Activated naive CD4-positive, alpha-beta T cell treated with anti-CD3 and anti-CD28 coated beads, Interleukin-2, amount 50 U/mL, for 72 hours (primary cell): ENCODE results near the gene DYNLT1. TPM values are rescaled to one million over a fixed set of nuclear protein-coding genes. Genes with fewer than 3 reads are reported as not detected.
"Not testable (repeated sequence)": the region's sequence is repeated elsewhere in the genome, so short reads cannot be mapped to it uniquely, and the experiment has no call there.

Experiments used
- ATAC-seq, 2 donors: fragments of 150-1000 bp; cut with Tn5 transposase; 2 replicates each; pipeline ENCODE4 v1.10.0; 2021; ENCODE audit warnings: mild to moderate bottlenecking in 2 of 2, moderate library complexity in 2 of 2
- DNase-seq, 2 donors: peaks; one replicate each; pipeline ENCODE4 v3.0.0; 2021 to 2022; ENCODE audit warnings: low spot score in 2 of 2
- H3K27ac Mint-ChIP-seq, 2 donors: one replicate each; pipeline ENCODE4 v1.8.0; 2022; ENCODE audit warnings: mild to moderate bottlenecking in 2 of 2, mixed read lengths in 2 of 2
- H3K36me3 Mint-ChIP-seq, 2 donors: one replicate each; pipeline ENCODE4 v1.8.0; 2022; ENCODE audit warnings: mixed read lengths in 2 of 2
- H3K9me3 Mint-ChIP-seq, 2 donors: one replicate each; pipeline ENCODE4 v1.8.0; 2022; ENCODE audit warnings: mixed read lengths in 2 of 2
- total RNA-seq, 2 donors: library from RNA; stranded (reverse); gene quantifications; one replicate each; pipeline ENCODE4 v1.2.3, GENCODE V29; 2022

DYNLT1 gene
- total RNA-seq, 2 donors from 2014 or later = 51.4 to 91.0 TPM

GRCh38 chr6:158651981-158652737 is 7.6 kb upstream of the DYNLT1 start:
- DNase-seq, H3K9me3 Mint-ChIP-seq, ATAC-seq: not testable (repeated sequence)
- Mint-ChIP-seq H3K27ac (peak overlapping the region; percentile 99 to 100), H3K36me3 (peaks cover 47 to 52% of the 10 kb centered on the region in 2 donors)

GRCh38 chr6:158649289-158650143 is 5.0 kb upstream of the DYNLT1 start, which contains the start of gene SYTL3:
Gene SYTL3 (plus strand): TSS chr6:158650054. CDS start chr6:158663269, 13,215 bp downstream.
- Mint-ChIP-seq H3K9me3 (peaks cover 0 to 4% of the 10 kb centered on the region in 2 donors), H3K36me3 (peaks cover 26 to 32% of the 10 kb centered on the region in 2 donors), H3K27ac (peak within 1 kb of the TSS; percentile 96 to 100)
- DNase-seq = peak; percentile 81 to 95
- ATAC-seq = peak; percentile 65 to 71

GRCh38 chr6:158648682-158649131 is 4.2 kb upstream of the DYNLT1 start:
- Mint-ChIP-seq H3K36me3 (peaks cover 22 to 28% of the 10 kb centered on the region in 2 donors), H3K27ac (peak overlapping the region; percentile 96 to 100), H3K9me3 (peaks cover 0 to 4% of the 10 kb centered on the region in 2 donors)
- ATAC-seq = peak; percentile 39 to 46
- no peak for DNase-seq

GRCh38 chr6:158647501-158647900 is 3.0 kb upstream of the DYNLT1 start:
- ATAC-seq (no peak), DNase-seq (no peak)
- peak overlapping the region; percentile 57 to 100 for H3K27ac Mint-ChIP-seq
- peaks cover 0 to 4% of the 10 kb centered on the region in 2 donors for H3K9me3 Mint-ChIP-seq
- peaks cover 29 to 33% of the 10 kb centered on the region in 2 donors for H3K36me3 Mint-ChIP-seq

- Mint-ChIP-seq H3K9me3 (peaks cover 0 to 4% of the 10 kb centered on the region in 2 donors), H3K27ac (peak overlapping the region; percentile 96 to 100), H3K36me3 (peaks cover 31 to 37% of the 10 kb centered on the region in 2 donors)
- ATAC-seq (no peak), DNase-seq (no peak)
Observed at GRCh38 chr6:158646023-158646910, 1.7 kb upstream of the DYNLT1 start.

GRCh38 chr6:158645064-158646022 is 800 bp upstream of the DYNLT1 start:
- peaks cover 0 to 4% of the 10 kb centered on the region in 2 donors for H3K9me3 Mint-ChIP-seq
- no peak for DNase-seq
- H3K36me3 Mint-ChIP-seq = peaks cover 29 to 40% of the 10 kb centered on the region in 2 donors
- H3K27ac Mint-ChIP-seq = peak overlapping the region; percentile 96 to 100
- peak in 1 of 2 donors; percentile 3 for ATAC-seq

- peaks cover 0 to 4% of the 10 kb centered on the region in 2 donors for H3K9me3 Mint-ChIP-seq
- ATAC-seq (no peak), DNase-seq (no peak)
- H3K27ac Mint-ChIP-seq = peak overlapping the region; percentile 98 to 100
- H3K36me3 Mint-ChIP-seq = peaks cover 31 to 50% of the 10 kb centered on the region in 2 donors
Observed at GRCh38 chr6:158643836-158644230, 710 bp downstream of the DYNLT1 start.

GRCh38 chr6:158642097-158642601 is 2.4 kb downstream of the DYNLT1 start:
- ATAC-seq (no peak), DNase-seq (no peak)
- H3K9me3 Mint-ChIP-seq = no peaks in the 10 kb centered on the region
- H3K27ac Mint-ChIP-seq = peak overlapping the region; percentile 74 to 100
- peaks cover 31 to 58% of the 10 kb centered on the region in 2 donors for H3K36me3 Mint-ChIP-seq

GRCh38 chr6:158640519-158640918 is 4.0 kb downstream of the DYNLT1 start:
- DNase-seq = no peak
- Mint-ChIP-seq H3K36me3 (peaks cover 27 to 70% of the 10 kb centered on the region in 2 donors), H3K9me3 (no peaks in the 10 kb centered on the region), H3K27ac (peak overlapping the region; percentile 75 to 92)
- no peak for ATAC-seq

GRCh38 chr6:158639056-158639455 is 5.5 kb downstream of the DYNLT1 start:
- Mint-ChIP-seq H3K36me3 (peaks cover 24 to 70% of the 10 kb centered on the region in 2 donors), H3K27ac (peak overlapping the region; percentile 44 to 85), H3K9me3 (no peaks in the 10 kb centered on the region)
- DNase-seq = no peak
- ATAC-seq = no peak

- peaks cover 19 to 64% of the 10 kb centered on the region in 2 donors for H3K36me3 Mint-ChIP-seq
Observed at GRCh38 chr6:158638324-158638854, 6.2 kb downstream of the DYNLT1 start.

GRCh38 chr6:158636778-158637177 is 7.8 kb downstream of the DYNLT1 start:
- DNase-seq (no peak), ATAC-seq (no peak)
- H3K27ac Mint-ChIP-seq = peak overlapping the region in 1 of 2 donors; percentile 70
- H3K9me3 Mint-ChIP-seq = no peaks in the 10 kb centered on the region
- peaks cover 7 to 49% of the 10 kb centered on the region in 2 donors for H3K36me3 Mint-ChIP-seq

More at GRCh38 chr6:158638324-158638854, 6.2 kb downstream of the DYNLT1 start:
- DNase-seq = no peak
- Mint-ChIP-seq H3K9me3 (no peaks in the 10 kb centered on the region), H3K27ac (peak overlapping the region; percentile 44 to 58)
- ATAC-seq = no peak

- DNase-seq = no peak
- Mint-ChIP-seq H3K36me3 (peaks cover 4 to 43% of the 10 kb centered on the region in 2 donors), H3K9me3 (no peaks in the 10 kb centered on the region), H3K27ac (peak overlapping the region; percentile 53 to 54)
- no peak for ATAC-seq
Observed at GRCh38 chr6:158635427-158636073, 9.0 kb downstream of the DYNLT1 start.
